GM21367 (cell line): ENCODE data around the gene PITX2.

Source experiments
- ATAC-seq: cut with Tn5 transposase; IDR thresholded peaks from one replicate; pipeline ENCODE4 v1.9.1; 2021; ENCODE audit not compliant: unreplicated experiment

The PITX2 gene

DNA sequence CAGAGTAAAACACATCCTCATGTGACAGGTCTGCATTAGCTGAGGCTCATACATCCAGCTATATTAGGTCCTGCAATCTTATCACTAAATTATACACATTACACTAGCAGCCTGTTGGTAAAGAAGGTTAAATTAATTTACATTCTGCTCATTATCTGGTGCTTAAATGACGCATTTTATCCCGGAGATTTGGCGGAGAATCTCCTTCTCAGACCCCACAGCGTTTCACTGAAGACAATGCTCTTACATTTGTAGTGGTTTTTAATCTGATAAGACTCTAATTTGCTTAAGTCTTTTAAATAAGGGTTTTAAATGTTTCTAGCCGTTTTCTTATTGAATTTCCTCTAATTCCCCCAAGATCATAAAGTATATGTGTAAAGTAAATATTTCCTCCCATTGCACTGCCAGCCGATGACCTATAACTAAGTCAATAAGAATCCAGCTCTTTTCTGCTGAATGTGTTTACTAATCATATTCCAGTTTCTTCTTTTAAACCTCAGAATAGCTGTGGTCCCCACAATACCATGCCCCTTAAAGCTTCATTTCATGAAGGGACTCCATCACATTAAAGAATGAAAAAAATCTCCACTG is 2.1 kb upstream of the PITX2 start:
- no peak for ATAC-seq

DNA sequence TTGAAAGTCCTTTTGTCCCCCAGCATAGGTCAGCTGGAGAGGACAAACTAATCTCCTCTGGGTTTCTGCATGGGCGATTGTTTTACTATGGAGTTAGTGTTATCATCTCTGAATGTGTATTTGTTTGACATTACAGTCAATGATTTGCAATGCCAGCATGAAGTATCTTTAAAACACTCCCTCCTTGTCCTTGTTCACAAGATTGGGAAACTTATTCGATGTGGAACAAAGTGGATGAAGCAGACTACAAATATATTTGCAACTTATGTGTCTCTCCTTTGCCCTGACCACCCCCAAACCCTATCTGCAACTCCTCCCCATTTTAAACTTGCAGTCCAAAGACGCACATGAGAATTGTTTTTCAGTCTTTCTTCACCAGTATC is 1.5 kb upstream of the PITX2 start:
- no peak for ATAC-seq

DNA sequence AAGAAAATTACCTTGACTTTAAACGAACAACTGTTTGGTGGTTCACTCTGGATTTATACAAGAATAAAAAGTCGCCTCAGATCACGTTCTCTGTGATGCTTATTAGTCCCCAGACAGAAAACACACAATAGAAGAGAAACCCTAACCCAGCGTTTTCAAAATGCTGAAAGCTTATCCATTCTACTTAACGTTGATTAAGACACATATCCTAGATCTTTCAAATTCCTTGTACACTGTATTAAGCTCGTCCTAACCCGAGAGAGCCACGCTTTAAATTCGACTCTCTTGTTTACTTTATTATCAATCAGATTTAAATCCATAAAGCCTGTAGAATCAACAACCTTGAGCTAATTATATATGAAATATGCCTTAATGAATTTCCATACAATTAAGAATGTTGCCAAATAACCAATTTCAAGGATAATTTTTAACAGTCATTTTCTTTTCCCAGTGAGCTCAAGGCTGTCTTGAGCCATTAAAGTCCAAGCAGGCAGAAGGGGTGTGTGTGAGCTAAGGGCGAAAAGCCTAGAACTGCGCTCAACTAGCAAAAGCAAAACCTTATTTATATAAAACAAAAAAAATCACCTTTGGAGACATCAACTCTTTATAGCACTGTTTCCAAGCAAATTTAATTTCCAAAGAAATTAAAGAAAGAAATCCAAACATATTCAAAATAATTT is 981 bp upstream of the PITX2 start:
- ATAC-seq: no peak

DNA sequence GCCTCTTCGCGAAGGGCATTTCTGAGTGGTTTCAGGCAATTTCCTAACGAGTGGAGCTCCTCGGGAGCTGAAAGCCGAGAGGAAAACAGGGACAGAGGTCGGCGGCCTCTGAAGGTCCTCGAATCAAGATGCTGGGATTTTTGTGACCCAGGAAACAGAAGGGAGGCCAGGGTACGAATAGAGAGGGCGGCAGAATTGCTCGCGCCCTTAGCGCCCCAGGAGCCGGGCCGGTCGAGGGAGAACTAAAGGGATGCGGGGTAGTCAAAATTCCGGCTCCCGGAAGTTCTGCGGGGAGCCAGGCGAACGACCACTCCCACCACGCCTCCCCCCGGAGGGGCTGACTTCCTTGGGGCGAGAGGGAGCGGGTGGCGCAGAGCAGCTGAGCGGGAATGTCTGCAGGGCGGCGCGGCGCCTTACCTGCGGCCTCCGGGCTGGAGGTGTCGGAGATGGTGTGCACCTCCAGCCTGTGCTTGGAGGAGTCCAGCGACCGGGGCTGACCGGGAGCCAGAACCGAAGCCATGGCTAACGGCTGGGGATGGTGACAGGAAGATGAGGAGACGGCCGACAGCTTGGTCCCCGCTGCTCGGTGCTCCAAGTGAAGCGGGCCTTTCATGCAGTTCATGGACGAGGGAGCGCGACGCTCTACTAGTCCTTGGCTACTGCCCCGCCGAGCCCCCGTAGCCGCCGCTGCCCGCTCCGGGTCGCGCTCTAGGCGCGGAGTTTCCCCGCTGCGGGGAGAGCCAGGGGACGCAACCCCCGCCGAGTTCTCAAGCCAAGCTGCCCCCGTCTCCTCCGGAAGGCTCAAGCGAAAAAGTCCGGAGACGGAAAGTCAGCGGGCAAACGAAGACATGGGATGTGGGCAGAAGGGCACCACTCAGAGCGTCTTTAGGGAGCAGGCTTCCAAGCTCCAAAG is 782 bp downstream of the PITX2 start:
- ATAC-seq: no peak

DNA sequence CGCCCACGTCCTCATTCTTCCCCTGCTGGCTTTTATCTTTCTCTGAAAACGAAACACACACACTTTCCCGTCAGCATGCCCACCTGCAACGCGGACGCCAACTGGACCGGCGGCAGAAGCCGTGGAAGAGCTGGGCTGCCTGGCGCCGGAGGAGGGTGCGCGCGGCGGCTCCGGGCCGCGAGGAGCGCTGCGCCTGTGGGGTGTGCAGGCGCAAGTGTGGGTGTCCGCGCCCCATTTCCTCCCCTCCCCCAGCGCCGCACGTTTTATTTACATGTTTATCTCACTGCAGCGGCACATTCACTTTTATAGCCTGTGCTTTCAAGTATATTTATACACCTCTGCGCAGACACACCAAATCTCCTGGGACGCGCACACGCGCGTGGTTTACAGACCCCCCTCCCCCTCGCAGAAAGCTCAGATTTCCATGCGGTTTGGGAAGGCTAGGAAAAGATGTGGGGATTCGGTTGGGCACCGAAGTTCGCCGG is 1.5 kb downstream of the PITX2 start:
- no peak for ATAC-seq

DNA sequence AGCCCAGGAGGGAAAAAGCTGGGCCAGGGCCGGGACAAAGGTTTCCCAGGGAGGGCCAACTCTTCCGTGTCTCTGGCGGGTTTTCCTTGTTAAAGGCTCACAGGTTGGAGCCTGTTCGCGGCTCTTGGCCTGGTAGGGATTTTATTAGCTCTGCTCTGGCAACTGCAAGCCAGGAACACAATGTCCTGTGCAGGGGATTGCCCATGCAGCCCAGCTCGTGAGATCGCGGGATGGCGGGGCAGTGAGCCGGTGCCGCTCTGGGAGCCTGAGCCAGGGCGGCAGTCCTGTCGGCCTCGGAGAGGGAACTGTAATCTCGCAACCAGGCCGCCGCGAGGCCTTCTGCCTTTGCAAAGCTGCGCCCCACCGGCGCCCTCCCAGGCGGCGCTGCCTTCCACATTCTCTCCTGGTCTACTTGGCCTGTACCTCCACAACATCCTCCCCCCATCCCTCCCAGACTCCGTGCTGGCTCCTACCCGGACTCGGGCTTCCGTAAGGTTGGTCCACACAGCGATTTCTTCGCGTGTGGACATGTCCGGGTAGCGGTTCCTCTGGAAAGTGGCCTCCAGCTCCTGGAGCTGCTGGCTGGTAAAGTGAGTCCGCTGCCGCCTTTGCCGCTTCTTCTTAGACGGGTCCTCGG is 2.1 kb downstream of the PITX2 start:
- ATAC-seq: no peak

DNA sequence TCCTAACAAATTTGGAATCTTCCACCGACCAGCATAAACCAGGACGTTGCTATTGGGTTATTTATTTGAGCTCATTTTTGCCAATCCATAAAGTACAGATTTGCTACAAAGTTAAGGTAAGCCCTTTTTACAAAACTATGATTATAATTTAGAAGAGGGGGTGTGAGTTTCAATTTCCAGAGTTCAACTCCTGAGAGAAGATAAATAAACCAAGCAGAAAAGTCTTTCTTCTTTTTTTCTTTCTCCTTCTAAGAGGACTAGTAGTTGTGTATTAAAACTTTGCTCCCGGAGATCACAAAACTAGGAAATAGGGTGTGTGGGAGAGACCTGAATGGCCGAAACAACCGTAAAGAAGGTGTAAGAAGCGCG is 2.6 kb downstream of the PITX2 start:
- no peak for ATAC-seq

DNA sequence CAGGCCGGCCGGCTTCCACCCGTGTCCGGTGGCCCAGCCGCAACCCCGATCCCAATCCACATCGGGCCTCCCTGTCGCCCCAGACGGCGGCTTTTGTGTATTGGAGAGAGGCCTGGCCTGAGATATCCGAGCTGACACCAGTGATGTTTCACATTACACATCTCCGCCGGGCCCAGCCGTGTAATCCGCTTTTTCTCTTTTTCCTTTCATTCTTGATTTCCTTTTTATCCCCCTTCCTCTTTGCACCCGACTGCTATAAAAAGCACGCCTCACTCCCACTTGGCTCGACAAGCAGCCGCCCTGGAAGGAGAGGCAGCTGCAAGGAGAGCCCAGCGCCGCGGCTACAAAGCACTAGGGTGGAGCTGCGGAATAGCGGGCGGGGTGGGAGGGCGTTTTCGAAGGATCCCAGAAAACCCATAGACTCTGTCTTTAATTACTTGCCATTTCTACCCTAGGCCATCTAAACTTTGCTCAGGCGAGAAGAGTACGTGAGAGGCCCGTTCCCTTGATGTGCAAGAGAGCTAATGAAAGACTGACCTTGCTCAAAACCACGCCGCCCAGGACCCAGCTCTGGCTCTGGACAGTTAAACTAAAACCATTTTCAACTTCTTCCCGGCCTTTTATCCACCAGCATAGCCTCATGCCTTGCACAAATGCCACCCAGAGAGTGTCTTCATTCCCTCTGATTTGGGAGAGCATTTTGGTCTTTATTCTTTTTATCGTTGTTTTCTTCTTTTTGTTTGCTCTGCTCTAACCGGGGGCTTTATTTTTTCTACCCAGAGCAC is 3.2 kb downstream of the PITX2 start:
- no peak for ATAC-seq

DNA sequence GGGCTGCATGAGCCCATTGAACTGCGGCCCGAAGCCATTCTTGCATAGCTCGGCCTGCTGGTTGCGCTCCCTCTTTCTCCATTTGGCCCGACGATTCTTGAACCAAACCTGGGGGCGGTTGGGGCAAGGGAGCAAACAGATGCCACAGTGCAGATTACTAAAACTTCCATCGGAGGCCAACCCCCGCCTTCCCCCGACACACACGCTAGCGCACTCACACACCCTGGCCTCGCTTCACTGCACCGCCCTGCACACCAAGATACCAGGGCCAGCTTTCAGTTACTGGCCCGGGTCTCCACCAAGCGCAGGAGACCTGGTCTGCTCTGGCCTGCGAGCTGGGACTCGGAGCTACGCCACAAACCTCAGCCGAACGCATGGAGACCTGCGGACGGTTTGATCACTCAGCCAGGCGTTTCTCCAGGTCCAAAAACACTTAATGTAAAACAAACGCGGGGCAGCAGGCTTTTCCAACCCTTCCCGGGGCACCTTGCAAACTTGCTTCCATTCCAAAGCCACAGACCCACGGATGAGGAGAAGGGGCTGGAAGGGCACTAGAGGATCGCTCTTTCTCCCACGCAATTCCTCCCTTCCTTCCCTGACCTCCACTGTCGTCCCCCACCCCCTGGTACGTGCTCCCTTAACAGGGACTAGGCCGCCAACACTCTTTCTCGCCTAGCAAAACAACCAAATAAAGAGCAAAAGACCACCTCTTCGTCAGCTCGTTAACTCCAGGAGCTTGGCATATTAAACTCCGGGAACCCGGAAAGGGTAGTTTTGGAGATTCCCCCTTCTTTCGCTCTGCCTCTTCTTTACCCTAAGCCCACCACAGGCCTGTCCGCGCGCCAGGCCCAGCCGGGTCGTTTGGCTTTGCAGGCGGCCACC is 4.1 kb downstream of the PITX2 start:
- no peak for ATAC-seq

DNA sequence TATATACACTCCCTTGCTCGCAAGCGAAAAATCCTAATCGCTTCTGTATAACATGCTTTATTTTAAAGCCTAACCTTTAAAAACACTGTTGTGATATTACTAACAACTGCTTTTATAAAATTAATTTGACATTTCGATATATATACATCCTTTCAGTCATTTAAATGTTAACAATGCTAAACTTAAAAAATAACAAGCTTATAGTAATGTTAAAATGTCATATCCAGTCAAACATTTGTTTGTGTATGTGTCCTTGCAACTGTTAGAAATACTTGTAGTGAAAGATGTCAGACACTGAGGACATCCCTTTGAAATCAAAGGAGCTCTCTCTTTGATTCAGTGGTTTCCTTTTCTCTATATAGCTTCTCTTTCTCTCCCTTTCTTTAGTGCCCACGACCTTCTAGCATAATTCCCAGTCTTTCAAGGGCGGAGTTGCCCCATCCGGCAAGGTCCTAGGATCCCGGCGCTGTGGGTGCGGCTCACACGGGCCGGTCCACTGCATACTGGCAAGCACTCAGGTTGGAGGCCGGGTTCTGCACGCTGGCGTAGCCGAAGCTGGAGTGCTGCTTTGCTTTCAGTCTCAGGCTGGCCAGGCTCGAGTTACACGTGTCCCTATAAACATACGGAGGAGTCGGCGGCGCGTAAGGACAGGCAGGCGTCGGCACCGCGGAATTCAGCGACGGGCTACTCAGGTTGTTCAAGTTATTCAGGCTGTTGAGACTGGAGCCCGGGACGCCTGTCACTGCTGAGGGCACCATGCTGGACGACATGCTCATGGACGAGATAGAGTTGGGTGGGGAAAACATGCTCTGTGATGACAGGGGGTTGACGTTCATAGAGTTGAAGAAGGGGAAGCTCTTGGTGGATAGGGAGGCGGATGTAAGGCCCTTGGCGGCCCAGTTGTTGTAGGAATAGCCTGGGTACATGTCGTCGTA is 5.0 kb downstream of the PITX2 start:
- no peak for ATAC-seq

DNA sequence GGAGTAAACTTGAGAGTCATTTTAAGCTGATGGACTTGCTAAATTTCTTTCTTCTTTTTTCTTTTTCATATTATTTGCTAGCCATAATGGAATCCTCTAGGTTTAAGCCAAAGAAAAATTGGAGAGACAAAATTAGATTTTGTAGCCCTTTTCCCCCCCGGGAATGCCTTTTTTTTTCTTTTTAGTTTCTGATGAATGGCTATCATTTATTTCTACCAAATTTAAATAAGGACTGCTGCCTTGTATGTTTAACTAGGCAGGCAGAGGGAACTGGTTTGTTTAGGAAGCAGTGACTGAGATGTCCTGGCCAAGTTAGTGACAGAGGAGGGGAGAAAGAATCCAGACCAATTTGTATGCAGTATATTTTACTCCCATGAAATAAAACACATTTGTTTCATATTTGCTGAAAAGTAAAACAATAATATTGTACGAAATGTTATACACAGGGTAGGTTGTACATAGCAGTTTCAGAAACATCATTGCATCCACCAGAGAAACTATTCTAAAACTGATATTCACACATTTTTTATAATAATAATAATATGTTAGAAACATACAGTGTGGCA is 5.7 kb downstream of the PITX2 start:
- ATAC-seq: no peak

DNA sequence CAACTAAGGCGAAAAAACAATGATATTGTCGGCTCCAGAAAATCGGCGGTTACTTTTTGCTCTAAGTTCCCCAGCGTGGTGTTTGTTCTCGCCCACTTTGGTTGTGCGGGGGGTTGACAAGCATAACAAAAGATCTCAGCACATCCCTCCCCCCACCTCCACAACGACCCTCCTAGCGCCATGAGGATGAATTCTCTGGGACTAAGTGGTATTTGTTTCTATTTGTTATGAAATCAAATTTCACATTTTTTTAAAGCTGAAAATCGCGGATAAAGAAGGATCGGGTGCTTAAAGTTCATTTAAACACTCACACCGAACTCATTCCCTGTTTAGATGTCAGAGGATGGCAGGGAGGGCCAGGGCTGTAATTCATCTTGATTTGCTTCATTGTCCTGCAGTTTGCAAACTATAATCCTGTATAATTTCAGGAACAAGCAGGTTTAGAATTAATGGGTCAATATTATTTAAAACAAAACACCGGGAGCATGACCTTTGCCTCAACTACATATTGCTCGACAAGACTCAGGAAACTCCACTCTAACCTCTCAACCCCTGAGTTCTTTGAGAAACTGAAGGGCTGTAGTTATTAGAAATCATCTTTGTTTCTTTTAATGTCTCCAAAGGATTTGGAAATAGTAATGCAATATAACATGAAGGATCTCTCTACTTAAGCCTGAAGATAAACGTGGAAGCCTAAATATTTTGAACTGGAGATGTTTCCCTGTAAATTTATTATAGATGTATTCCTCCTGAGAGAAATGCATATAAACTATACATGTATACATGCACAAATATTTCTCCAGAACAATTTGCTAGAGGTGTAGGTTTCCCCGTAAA is 6.4 kb downstream of the PITX2 start:
- ATAC-seq: no peak

DNA sequence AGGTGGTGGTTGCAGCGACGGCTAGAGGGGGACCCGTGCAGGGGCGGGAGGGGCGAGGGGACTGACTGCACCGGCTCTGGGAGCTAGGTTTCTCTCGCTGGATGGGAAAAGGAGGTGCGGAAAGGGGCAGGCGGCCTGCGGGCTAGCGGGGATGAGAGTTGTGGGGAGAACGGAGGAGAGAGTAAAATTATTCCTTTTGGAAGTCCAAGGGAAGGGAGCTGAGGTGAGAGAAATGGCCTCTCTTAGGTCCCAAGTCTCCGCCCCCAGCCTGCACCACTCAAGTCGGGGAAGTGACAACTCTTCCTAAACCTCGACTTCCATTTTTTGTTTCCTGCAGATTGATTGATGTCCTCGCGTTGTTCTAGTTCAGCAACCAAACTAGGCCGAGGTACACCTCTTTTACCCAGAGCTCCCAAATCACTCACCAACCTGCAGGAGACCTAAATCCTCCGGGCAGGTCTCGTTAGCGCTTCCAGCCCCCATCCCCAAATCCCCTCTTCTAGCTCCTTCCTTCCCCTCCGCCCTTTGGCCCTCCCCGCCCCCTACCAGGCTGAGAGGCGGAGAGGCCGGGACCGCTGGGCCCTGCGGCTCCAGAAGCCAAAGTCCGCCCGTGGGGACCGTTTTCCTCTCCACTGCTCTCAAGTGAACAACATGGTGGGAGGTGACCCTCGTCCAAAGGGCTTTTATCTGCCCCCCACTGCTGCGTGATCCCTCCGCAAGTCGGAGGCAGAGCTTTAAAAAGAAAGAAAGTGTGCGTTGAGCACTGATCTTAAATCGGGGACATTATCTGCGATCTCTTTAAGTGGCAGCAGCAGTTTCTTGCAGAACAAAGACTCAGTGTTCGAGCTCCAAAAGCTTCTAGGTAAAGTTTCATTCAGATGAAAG is 7.3 kb downstream of the PITX2 start:
- ATAC-seq: no peak

DNA sequence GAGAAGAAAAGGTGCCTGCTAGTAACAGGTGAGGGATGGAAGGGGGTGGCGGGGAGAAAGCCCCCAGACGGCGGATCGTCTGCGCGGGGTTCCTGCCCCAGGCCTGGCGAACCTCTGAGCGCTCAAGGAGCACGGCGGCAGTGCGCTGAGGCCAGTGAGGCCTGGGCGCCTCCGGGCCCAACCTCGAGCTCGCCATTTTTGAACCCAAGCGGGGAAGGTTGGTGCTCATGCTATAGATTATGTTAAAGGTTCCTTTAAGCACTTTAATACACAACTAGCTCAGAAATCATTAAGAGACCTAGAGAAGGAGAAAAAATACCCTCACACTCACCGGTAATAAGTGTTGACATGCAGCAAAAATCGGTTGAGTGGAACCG is 7.9 kb downstream of the PITX2 start:
- ATAC-seq: no peak

DNA sequence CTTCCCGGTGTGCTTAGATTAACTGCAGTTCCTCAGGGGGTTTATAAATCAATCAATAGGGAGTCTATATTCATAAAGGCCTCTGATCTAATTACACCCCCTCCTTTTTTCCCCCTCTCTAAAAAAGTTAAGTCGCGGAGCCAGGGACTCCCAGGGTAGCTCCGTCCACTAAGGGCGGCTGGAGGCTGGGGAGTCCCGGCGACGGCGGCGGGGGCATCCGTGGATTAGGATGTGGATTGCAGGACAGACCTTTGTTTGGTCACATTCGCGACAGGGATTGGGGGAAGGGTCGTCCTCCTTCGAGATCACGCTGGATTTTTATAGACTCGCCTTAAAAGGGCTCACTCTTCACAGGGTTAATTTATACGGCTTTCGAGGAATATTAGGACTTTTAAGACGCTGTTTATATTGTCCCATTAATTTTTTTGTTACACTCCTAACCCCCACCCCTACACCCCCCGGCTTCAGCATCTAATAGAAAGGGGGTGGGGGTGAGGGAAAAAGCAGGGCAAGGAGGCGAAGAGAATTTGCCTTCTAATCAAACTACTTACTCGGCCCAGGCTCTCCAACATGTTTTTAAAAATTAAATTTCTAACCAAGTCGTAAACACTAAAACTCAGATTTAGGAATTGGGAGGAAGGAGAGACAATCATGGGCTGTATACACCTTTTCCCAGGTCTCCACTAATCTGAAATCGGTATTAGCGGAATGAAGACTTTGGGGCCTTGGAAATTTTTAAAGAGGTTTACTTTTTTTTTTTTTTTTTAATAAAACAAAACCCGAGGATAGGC is 8.5 kb downstream of the PITX2 start:
- no peak for ATAC-seq

DNA sequence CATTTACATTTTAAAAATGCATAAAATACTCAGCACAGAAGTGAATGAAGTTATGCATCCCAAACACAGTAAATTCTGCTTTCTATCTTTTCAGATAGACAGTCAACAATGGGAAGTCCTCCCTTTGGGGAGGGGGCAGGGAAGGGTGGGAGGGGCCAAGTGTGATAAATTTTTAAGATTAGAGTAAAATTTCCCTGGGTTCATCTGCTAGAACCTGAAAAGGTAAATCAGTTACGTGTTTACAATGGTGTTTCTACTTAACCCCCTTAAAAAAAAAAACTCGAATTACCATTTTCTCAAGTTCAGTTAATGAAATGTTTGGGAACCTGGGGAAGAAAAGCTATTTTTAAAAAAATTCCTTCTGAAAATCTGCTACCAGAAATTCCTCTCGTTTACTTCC is 9.1 kb downstream of the PITX2 start:
- ATAC-seq: no peak
